GM21528 (cell line): ENCODE results near the gene ITGB2.

Experiments
- ATAC-seq: cut with Tn5 transposase; IDR thresholded peaks from one replicate; pipeline ENCODE4 v1.9.1; 2021; ENCODE audit warnings: mild to moderate bottlenecking, moderate library complexity; ENCODE audit not compliant: unreplicated experiment, low FRiP score

Gene ITGB2

DNA sequence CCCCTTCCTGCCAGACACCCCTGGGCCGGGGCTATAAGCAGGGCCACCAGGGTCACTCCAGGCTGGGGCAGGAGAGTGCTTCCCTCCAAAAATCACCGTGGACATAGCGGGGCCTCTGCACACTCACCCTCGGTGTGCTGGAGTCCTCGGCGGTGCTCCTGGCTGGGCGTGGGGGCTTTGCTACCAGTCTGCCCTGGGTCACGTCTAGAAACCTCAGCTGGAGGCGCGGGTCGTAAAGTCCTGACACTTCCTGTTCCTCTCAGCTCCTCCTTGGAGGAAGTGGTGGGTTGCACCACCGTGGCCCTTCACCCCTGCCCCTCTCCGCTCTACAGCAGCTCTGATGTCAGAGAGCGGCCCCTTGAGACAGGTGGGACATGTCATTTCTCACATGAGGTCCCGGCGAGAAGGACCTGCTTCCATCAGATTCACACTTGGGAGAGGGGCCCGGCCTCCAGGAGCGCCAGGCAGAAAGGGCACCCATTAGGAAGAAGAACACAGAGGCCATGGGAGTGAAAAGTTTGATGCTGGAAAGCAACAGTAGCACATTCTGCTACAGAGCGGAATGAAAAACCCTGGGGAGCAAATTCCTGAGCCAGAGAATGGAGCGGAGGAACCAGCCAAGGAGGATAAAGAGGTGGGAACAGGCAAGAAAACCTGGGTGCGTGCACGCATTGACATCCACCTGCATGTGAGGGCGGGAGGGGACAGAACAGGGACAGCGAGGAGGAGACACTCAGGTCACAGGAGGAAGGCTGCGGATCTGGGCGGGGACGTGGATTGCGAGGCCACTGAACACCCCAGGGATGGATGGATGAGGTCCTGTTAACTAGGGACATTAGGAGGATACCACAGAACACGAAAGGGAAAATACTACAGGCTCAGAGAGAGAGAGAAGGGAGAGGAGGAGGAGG is at the start of gene ITGB2:
Gene ITGB2 (minus strand): TSS at position 206 of the 911 bp plus-strand sequence. CDS start 10,117 bp downstream, outside the sequence.
- ATAC-seq: peak; percentile 60

DNA sequence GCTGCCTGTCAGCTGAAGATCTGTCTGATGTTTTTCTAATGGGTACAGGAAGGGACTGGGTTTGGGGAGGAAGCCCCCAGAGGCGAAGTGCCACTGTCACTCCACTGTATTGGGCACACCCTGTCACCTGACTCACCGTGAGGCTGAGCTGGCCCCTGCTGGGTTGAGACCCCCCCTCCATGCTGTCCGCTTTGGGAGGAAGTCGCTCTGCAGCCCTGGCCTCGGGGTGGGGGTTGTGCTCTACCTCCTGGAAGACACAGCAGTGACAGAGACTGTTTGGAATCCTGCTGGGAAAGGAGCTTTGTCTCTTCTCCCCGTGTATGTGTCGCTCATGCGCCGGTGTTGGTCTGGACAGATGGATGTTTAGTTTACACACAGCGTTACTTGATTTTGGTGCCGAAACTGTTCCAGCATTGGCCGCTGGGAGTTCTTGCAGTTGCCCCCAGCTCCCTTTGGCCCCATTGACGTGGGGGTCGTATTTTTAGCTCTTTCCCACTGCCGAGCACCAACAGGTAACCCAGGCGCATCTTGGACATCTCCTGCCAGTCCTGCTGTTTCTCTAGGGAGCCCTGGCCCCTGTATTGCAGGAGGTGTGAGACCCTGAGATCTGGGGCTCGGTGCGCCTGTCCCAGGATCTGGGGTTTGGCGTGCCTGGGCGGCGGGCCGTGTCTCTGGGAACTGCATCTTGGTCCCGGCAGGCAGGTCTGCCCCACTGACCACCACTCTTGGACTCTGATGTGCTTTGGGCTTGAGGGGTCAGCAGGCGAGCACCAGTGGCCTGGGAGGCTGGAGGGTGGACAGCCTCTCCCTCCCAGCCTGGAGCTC is 49.4 kb upstream of the ITGB2 start:
- ATAC-seq: no peak

DNA sequence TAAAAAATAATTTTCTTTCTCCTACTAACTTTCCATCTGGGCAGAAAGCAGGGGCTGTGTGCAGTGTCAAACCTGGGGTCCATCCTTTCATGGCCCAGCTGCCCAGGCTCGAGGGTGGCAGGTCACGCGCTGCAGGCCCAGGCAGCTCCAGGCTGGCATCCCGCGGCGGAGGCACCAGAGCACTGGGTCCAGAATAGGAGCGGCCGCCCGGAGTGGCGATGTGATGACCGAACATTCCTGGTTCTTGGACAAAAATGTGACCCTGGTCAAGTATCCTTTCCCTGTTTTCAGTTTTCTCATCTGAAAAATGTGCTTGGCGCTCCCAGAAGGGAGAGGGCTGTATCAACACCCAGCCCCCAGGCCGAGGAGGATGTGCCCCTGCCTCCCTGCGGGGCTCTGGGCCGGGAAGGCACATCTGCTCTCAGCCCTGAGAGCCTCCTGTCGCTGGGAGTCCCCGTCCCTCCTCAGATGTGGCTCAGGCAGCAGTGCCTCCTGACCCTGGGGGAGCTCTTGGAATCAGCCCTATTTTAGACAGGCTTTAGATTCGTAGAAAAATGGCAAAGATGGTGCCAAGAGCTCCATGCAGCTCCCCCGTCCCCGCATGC is 48.5 kb upstream of the ITGB2 start:
- no peak for ATAC-seq

DNA sequence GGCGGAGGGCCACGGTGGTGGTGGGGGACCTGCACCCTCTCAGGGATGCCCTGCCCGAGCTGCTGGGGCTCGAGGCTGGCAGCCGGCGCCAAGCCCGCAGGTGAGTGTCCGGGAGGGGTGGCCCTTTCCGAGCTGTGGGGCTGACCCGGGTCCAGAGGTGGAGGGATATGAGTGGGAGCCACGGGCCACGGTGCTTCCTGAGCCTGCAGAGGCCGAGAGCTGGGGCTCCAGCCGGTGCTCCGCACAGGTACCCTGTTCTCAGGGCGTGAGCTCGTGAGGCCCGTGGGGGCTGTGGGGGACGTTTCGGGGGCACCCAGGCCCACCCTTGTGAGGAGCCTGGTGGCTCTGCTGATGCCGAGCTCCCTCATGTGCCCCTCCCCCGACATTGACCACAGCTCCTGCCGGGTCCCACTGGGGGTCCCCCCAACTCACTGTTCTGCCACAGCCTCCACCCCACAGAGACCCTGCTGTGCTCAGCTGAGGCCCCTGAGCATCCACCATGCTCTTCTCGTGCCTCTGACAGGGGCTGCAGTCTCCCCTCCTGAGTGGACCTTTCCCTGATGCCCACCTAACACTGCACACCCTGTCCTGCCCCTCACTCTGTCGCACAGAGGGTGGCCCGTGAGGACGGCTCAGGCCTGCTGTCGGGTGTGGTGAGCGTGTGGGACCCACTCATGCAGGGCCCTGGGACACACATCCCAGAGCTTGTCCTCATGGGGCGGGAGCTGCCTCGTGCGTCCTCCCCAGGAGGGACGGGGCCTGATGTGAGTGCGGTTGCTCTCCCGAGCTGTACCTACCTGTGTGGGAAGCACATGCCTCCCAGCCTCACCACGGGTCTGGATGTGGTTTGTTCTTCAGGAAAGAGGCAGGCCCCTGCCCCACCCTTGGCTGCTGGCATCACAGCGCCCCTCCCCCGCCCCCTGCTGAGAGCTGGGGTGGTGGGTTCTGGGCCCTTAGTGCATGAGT is 46.7 kb upstream of the ITGB2 start:
- ATAC-seq: no peak

DNA sequence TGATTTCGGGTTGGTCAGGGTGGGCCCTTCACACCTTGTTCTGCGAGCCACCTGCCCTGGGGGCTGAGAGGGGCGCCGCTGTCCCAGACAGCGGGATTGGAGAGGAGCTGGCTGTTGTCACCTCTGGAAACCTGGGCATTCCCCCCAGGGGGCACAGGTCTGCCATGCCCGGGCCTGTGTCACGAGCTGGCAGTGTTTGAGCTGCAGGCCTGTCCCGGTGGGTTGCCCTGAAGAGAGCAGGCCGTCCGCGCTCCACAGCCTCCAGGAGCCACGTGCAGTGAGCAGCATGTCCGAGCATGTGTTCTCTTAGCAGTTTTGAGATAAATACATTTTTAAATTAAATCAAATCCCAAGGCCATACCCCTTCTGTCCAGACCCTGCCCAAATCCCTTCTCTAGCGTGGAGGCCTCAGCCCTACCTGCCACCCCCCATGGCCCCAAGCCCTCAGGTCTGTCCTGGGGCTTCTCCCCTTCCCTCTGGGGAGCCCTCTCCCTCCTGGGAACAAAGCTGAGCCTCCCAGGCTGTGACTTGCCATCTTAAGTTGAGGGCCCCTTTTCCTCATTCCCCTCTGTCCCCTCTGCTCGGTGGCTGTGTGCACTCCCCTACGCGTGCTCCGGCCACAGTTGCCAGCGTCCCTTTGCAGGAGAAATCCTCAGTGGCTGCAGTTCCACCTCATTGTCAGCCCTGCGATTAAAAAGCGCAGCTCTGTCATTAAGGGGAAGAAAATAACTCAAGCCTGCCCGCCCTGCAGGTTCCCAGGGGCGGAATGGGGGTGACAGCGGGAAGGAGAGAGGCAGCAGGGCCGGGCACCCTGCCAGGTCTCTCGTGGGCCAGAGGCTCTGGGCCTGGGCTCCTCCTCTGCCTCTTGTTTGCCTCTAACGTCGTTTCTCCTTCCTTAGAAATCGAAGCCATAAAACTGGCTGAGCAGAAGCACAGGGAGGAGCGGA is 45.7 kb upstream of the ITGB2 start:
- ATAC-seq: no peak

DNA sequence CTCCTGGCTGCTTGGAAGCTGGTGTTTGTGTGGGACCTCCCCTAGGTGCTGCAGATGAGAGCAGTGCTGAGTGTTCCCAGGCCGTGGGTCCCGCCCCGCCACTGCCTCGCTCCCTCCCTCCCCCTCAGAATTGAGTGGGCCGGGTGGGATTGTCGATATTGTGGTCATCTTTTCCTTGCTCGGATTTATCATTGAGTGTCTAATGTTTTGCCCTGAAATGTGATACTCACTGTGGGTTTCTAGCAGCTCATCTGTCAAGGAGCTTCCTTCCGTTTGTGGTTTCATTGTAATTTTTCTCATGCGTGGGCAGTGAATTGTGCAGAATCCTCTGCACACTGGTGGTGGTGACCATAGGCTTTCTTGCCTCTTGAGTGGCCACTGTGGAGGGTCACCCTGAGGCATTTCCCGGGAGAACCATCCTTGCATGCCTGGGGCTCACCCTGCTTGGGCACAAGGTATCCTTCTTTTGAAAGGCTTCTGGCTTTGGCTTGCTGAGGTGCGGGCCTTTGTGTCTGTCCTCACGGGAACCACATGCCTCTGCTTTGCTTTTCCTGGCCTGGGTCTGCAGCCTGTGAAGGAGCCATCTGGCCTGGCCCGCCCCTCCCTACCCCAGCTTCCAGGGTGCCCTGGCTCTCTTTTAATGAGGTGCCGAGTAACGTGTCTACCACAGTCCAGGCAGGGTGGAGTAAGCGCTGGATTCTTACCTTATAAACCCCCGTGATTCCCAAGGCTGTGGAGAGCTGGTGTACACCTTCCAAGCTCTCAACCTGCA is 44.7 kb upstream of the ITGB2 start:
- ATAC-seq: no peak

DNA sequence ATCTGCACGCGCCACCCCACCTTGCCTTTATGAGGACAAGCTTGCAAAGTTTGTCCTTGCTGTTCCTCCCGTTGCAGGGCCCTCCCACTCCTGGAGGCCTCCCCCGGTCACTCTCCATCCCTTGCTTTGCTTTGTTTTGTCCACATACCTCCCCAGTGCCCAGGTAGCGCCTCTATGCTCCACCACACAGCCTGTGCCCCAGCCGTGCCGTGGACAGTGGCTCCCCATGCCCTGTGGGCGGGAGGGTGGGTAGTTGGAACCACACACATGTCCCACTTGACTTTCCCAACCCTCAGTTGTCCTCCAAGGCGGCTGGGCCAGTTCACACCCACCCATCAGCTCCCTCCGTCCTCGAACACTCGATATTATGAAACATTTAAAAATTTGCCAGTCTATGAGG is 43.7 kb upstream of the ITGB2 start:
- no peak for ATAC-seq

DNA sequence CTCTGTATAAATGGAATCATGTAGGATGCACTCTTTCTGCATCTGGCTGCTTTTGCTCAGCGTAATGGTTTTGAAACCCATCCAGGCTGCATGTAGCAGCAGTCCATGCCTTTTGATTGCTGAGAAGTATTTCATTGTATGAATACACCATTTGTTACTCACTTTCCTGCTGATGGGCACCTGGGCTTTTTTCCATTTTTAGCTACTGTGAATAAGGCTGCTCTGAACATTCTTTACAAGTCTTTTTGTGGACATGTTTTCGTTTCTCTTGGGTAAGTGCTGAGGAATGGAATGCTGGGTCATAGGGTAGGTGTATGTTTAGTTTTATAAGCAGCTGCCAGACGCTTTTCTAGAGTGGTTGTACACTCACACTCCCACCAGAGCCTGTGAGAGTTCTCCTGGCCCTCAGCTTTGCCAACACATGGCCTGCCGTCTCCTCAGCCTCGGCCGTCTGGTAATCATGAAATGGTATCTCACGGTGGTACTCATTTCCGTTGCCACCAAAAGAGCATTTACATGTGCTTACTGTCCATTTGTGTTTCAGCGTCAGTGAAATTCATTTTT is 41.8 kb upstream of the ITGB2 start:
- no peak for ATAC-seq

DNA sequence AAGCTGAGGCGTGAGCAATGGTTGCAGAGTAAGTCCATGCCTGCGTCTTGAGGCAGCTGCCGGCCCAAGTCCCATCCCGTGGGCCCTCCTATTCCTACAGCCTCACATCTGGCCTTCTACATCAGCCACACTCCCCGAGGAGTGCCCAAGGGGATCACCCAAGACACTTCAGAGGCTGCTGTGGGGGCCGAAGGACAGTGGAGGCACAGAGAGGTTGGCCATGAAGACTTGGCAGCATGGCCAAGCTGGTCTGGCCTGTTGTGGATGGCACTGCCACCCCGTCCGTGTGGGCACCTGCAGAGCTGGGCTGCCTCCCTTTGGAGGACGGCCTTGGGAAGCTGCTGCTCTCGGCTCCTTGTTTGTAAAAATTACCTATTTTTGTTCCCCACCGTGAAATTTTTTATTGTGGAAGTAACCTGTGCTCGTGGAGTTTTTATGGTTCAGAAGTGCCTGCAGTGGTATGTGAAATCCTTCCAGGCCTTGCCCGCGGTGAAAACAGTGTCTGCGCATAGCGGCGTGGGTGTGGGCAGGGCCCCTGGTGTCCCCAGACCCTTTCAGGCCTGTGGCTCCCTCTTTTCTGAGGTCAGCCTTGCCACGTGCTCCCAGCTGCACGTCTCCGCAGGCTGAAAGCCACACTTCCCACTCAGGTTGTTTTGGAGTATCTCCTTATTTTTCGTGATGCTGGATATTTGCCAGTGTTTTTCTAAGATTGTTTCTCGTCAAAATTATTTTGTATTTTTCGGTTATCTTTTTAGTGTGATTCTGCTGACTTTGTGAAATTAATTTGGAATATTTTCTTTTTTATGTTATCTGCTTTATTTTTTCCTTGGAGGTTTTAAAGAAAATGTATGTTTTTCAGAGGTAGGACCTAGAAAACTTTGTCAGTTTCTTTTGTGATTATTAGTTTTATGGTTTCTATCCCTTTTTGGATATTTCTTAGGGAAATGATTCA is 39.7 kb upstream of the ITGB2 start:
- no peak for ATAC-seq

DNA sequence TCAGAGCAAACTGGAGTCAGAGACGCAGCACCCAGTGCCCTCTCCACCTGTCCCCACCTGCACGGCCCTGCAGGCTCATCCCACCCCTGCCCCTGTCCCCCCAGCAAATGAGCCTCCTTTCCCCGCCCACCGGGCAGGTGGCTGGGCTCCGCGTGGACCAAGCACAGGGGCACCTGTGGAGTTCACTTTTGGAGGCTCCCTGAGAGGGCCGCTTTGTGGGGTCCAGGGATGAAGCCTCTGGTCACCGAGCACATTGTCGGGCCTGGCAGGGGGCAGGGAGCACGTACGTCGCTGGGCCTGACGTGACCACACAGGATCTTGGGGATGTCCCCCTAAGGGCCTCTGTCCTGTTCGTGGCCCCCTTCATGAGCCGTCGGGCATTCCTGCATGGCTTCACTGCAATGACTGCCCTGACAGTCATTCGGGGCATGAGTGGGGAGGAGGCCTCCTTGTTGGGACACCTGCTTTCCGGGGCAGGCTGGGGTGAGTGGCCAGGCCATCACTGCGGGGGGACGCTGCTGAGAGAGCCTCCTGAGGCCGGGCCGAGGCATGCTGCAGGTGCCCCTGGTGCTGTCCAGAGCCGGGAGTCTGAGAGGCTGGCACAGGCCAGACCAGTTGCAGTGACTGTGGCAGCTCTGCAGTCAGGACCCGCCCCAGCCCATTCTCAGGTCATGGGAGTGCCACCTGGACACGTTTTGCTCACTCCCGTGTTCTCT is 38.8 kb upstream of the ITGB2 start:
- ATAC-seq: no peak

DNA sequence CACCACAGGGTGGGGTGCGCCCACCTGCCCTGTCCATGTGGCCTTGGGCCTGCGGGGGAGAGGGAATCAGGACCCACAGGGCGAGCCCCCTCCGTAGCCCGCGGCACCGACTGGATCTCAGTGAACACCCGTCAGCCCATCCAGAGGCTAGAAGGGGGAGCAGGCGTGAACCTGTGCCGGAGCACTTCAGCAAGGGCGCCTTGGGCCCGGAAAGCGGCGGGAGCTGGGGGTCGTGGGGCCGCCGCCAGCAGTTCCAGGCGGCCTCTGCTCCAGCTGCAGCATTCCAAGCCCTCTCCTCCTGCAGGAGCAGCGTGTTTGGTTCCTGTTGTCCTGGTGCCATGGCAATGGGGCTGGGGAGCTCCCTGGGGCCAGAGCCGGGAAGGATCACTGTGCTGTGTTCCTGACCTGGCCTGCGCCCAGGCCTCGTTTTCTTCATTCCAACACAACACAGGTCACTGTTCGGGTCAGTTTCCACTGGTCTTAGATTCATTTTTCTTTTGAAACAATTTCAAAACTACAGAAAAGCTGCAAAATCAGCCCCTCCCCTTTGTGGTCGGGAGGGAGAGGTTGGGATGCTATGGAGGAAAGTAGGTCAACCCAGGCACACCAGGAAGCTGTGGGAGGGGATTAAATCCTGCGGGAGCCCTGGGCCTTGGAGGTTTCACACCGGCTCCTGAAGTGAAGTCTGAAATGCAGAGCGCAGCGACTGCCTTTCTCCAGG is 37.9 kb upstream of the ITGB2 start:
- no peak for ATAC-seq

DNA sequence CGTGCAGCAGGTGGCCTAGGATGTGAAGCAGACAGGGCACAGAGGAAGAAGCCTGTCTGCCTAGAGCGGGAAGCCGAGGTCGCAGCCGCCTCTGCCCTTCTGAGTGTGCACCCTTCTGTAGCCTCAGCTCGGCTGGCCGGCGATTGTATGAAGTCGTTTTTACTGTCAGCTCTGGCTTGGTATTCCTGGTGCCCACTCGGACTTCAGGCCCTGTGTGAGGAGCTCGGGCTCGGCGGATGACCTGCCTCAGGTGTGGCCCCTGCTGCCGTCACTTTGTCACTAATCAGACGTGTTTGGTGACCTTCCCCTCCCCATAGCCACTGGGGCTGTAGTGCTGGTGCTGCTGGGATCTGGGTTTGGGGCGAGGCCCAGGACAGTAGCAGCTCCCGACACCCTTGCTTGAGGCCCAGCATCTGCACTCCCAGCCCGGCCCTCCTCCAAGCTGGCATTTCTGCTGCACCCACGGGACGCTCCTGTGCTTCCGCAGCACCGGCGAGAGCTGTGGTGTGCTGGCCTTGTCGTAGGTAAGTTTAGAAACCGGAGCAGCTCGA is 37.3 kb upstream of the ITGB2 start:
- ATAC-seq: no peak

DNA sequence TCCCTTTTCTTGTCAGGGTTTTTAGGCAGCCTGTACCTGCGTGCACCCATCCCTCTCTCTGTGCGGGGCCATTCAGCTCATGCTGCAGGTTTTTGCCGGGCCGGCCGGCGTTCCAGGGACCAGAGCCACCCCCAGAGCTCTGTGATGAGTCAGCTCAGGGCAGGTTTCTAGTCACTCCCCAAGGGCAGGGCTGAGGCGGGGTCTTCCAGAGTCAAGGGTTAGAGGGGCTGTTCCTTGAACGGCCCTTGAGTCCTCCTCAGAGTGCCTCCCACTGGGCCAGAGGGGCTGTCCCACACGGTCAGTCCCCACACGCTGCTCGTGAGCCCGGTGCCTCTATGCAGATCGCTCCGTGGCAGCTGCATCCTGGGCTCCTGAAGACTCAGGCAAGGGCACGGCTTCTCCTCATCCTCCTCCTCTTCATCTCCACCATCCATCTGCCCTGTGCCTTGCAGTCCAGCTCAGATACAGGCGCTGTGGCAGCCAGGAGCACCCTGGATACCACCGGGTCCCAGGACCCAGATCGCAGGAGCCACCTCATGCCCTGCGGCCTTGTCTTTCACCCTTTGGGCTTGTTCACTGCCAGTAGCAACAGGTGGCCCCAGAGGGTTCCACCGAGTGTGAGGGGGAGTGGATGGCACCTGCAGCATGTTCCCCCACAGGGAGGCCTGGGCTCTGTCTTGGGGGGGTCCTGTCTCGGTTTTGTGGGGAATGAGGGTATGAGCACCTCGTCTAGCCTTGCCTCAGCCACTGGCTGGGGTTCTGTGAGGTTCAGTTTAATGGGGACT is 36.5 kb upstream of the ITGB2 start:
- ATAC-seq: no peak

DNA sequence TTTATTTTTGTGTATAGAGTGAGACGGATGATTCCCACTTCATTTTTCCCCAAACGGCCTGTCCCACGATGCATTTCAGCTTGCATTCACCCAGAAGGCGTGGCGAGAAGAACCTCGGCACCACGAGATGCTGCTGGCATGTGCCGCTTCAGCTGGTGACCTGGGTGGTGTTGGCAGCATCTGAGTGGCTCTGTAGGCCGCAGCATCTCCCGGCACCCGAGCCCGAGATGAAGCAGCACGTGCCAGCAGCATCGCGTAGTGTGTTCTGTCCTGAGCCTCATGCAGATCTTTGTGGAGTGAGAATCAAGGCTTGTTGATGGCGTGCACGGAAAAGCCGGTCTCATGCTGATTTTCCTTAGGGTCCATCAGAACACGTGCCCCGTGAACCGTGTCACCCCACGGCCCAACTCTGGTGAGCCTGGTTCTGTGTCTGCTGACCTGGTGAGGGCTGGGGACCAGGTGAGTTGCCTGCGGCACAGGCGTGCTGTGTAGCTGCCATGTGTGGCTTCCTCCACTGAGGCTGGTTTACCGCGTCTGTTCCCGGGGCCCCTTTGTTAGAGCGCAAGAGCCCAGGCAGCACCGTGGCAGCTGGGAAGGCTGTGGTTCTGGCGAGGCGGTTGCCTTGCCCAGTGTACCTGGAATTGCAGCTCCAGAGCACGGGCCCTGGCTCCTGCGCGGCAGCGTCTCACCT is 35.8 kb upstream of the ITGB2 start:
- no peak for ATAC-seq
